HG03575 (cell line): ENCODE measurements around the gene SERPINA3.

Source experiments
- ATAC-seq: cut with Tn5 transposase; IDR thresholded peaks from one replicate; pipeline ENCODE4 v1.9.1; 2021; ENCODE audit not compliant: unreplicated experiment, insufficient number of reproducible peaks, low FRiP score; ENCODE audit errors: extremely low read depth

The SERPINA3 gene

DNA sequence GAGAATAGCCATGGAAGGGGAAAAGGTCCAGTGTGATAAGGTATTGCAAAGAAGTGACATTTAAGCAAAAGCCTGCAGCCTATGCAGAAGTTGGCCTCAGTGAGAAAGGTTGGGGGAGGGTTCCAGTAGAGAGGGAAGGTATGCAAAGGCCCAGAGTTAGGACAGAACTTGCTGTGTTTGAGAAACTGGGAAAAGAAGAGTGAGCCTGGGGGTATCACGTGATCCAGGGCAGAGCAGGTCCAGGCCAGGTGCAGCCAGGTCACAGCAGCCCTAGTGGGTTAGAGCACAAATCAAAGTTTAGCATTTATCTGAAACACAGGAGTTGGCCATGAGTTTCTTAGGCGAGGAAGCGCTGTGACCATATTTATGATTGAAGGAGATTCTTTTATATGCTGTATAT lies 29.3 kb upstream of the SERPINA3 start:
- no peak for ATAC-seq

DNA sequence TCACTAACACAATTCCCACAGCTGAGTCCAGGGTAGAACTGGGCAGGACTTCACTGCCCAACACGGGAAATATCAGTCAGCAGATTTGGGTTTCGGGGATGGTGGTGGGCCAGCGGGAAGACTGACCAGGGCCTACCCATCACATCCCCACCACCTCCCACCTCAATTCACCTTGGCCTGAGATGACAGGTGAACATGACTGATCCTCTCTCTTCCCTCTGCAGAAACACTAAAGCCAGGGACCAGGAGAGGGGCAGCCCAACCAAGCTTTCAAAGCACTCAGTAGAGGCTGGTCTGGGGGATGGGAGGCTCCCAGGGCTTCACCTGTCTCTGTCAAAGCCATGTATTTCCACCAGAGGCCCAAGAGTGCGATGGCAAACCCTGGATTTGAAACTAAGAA lies 28.6 kb upstream of the SERPINA3 start:
- no peak for ATAC-seq

DNA sequence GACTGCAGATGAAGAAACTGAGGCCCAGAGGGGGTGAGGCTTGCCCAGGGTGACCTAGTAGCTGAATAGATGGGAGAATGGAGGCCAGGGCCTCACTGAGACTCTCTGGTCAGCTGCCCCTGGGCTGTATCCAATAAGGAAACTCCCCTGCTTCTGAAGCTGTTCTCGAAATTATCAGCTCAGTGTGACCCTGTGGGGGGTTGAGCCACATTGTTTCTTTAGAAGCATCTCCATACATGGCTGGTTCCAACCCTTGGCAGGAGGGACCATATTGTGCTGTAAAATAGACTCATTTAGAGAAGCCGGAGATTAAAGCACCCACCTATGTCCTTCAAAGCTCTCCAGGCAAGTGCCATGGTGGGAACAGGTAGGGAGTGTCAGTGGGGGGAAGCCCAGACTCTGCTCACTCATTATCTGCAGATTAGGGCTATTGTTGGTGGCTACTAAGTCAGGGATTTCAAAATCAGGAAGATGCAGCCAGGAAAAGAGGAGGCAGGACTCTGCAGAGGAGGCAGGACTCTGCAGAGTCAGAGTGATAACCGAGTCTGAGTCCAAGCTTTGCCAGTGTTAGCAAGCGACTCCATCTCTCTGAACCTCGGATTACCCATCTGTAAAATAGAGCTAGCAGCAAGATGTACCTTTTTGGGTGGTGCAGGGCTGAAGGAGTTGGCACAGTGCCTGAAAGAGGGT lies 27.5 kb upstream of the SERPINA3 start:
- ATAC-seq = no peak

DNA sequence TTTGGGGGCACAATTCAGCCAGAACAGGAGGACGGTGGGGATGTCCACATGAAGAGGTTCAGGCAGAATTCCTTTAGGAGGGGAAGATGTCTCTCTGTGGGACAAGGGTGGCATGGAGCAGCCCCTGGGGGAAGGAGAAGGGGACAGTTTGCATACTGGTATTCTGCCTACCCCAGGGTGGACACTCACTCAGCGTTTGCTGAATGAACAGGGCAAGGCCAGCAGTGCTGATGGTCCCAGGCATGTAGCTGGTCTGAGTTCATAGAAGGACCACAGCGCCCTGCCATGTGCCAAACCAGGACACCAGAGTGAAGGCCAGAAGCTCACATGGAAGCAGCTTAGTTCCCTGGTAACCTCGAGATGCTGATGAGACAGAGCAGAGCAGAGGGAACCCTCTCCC lies 25.6 kb upstream of the SERPINA3 start:
- ATAC-seq = no peak

DNA sequence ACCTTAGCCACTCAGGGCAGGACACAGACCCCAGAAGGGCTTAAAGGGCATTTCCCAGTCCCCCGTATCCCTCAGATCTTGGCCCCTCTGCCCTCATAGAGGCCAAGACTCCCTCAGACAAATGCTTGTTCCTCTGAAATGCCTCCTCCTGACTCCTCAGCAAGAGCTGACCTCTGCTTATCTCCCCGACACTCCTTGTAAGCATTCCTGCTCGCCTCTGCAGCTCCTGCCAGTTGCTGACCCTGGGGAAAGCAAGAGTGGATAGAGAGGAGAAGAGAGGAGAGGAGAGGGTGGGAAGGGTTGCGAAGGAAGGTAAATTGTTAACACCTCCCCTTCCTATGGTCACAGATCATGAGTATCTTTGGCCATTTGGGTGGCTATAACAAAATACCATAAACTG lies 23.9 kb upstream of the SERPINA3 start:
- ATAC-seq = no peak

DNA sequence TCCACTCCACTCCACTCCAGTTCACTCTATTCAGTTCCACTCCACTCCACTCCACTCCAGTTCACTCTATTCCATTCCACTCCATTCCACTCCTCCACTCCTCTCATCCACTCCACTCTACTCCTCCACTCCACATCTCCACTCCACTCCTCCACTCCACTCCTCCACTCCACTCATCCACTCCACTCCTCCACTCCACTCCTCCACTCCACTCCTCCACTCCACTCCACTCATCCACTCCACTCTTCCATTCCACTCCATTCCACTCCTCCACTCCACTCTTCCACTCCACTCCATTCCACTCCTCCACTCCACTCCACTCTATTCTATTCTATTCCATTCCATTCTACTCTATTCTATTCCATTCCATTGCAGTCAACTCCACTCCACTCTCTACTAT lies 21.1 kb upstream of the SERPINA3 start:
- no peak for ATAC-seq

DNA sequence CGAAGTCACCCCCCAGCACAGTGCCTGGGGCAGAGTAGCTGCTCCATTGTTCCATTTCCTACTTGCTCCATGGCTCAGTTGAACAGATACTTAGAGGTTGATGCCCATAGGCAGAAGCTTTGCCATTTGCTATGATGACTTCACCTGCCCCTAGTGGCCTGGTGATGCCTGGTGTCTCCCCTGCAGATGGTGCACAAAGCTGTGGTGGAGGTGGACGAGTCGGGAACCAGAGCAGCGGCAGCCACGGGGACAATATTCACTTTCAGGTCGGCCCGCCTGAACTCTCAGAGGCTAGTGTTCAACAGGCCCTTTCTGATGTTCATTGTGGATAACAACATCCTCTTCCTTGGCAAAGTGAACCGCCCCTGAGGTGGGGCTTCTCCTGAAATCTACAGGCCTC lies 20.3 kb upstream of the SERPINA3 start:
- no peak for ATAC-seq

DNA sequence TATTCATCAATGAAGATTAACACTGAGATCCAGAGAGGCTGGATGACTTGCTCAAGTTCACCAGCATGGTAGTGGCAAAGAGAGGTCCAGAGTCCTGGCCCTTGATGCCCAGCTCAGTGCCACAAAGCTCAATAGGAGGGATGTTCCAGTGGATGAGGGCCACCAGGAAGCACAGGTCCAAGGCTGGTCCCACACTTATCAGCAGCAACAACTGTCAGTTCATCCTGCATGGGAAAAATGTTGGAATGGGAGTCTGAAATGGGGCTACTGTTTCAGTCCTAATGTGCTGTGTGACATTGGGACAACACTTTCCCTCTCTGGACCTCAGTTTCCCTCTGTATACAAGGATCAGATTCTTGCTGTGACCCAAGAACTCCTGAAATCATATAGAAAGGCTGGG lies 19.7 kb upstream of the SERPINA3 start:
- ATAC-seq = no peak

DNA sequence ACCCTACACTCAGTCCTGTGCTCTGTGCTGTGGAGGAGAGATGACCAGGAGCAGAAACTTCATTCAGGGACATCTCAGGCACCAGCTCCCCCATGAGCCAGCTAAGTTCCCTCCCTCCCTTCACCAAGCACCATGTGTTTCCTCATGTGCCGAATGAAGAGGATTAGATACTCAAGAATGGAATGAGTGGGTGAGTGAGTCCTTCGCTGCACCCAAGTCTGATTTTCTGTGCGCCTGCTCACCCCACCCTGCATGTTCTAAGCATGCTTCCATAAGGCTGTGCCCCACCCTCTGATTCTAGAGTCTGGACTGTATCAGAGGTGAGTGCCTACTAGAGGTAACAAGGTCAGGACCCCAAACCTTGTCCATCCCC lies 18.8 kb upstream of the SERPINA3 start:
- no peak for ATAC-seq

DNA sequence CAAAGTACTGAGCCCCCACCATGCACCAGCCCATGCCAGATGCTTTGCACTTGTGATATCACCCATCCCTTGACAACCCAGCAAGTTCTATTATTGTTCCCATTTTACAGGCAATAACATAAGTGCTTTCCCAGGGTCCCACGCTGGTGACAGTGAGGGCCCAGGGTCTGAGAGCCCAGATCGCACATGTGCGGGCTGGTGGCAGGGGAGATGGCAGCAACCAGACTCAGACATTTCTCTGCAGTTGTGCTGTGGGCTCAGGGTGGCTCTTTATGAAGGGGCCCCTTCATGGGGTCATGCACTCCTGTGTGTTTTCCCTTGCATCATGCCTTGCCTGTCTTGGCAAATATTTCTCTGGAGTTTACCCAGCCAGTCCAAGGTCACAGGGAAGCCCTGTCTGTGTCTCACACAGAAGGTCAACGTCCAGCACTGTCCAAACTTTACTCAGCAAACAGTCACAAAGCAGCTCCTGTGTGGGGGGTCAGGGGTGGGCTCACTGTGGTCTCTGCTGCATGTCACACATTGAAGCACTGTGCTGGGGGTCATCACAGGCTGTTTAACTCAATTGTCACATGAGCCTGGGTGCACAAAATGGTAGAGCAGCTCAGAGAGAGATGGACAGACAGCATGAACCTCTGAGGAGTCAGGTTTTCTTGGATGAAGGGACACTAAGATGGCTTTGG lies 18.3 kb upstream of the SERPINA3 start:
- no peak for ATAC-seq

DNA sequence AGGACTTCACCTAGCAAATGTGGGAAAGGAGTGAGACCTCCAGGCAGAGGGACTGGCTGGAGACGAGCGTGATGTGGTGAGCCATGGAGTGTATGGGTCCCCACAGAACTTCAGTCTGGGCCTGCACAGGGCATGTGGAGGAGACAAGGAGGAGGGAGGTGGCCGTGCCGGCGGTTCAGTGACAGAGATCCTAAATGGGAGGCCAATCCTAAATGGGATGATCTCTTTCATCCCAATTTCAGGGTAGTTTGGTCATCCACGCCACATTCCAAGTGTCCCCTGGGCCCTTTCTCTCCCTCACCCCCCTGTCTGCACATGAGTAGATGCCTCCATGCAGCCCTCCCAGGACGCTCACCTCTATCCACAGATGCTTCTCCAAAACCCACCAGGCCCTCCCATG lies 17.8 kb upstream of the SERPINA3 start:
- ATAC-seq = no peak

DNA sequence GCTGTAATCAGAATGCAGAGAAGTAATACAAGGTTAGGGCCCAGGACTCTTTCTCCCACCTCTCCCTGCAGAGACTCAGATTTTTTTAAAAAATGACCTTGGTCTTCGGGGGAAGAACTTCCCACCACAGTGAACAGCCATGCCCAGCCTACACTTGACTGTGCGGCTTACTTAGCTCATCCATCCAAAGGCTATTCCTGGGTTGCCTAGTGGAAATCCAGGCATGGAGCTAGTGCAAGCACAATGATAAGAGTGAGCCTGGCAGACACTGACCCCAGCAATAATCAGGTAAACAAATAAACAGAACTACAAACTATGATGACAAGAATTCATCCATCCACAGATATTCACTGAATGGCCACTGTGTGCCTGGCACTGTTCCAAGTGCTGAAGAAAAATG lies 16.3 kb upstream of the SERPINA3 start:
- no peak for ATAC-seq

DNA sequence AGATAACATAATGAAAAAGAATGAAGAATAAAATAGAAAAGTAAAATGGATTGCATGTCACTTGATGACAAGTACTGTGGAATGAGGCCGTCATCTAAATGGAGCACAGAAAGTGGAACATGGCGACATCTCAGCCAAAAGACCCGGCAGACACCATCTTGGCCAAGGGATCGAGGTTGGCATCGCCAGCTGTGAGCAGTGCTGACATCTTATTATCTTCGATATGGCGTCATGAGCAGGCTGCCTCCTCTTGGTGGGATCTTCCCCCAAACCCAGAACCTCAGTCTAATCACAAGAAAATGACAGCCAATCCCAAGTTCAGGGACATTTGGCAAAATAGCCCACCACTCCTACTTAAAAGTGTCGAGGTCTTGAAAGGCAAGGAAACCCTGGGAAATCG lies 15.8 kb upstream of the SERPINA3 start:
- ATAC-seq = no peak

DNA sequence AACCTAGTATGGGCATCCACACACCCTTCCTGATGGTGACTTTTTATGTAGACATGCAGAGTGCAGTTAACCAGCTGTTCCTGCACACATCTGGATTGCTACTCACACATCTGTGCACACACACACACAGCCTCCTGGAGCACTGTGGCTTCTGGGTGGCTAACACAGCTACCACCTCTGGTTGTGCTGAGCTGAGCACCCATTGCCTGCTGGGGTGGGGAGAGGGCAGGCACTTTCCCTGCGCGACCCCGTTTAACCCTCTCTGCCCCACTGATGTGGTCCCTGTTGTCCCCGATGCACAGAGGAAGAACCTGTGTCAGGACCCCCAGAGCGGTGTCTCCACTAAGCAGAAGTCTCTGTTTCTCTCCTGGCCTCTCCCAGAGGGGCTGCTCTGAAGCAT lies 14.4 kb upstream of the SERPINA3 start:
- ATAC-seq = no peak

DNA sequence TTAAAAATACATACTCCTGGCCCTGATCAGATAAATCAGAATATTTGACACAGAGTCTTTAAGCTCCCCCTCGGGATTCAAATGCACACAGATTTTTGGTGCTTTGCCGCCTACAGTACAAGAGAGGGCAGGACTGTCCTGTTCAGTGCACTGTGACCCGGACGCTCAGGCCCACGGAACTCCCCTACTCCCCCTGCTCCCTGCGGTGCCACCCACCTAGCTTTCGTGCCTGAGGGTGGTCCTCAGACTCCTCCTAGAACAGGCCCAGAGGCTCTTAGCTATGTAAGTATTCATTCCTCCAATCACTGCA lies 13.7 kb upstream of the SERPINA3 start:
- no peak for ATAC-seq

DNA sequence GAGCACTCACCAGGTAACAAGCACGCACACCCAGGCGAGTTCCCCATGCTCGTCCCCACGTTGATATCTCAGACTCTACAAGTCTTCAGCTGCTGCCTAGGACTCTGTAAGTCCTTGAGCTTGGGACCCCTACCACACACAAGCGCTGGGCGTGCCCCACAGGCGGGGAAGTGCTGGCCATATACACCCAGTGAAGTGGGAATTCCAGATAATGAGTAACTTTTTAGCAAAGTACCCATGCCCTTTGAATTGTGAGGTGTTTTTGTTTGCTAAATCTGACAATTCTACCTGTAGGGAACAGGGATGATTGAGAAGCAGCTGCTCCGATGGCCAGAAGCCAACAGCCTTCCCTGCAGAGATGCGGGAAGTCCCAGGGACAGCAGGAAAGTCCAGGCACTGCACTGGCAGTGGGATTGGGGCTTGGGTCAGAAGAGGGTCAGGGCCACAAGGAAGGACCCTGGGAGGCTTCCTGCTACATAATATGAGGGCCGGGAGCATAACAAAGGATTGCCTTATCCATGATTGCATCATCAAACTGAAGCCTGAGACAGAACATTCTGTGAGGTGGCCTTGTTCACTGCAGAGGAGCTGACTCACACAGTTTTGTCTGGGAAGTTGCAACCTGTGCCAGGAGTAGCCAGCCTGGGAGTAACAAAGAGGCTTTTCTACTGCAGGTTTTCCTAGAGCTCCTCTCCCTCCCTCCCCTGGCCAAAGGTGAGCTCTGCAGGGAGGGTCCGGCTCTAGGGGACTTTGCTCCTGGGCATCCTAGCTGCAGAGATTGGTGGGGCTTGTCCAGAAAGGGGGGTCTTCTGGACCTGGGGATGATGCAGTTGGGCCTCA lies 13.2 kb upstream of the SERPINA3 start:
- ATAC-seq = no peak

DNA sequence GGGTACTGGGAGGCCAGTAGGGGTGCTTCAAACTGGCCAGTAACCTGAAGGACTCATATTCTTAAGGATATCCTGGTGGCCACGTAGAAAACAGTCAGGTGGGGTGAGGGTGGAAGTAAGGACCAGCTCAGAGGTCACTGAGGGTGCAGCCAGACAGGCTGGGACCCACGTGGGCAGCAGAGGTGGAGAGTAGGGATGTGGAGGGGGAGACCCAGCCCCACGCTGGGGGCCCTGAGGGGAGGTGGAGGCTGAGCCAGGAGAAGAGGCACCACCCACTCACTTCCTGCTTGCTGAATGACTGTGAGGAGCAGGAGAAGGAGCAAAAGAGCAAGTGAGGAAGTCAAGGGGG lies 12.6 kb upstream of the SERPINA3 start:
- no peak for ATAC-seq

DNA sequence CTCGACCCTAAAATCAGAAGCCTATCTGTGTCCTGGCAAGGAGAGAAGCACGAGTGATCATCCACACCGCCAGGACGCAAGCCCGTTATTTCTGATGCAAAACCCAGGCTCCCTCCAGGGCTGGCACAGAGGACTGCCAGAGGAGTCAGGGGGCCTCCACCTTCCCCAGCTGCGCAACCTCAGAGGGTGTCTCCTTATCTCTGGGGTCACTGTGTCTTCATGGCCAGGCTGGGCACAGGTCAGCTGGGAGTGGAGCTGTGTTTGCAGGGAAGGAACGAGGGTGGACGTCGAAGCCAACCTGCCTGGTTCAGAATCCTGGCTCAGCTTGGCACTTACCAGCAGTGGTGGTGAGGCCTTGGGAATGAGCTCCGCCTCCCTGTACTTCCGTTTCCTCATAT lies 12.0 kb upstream of the SERPINA3 start:
- ATAC-seq = no peak

DNA sequence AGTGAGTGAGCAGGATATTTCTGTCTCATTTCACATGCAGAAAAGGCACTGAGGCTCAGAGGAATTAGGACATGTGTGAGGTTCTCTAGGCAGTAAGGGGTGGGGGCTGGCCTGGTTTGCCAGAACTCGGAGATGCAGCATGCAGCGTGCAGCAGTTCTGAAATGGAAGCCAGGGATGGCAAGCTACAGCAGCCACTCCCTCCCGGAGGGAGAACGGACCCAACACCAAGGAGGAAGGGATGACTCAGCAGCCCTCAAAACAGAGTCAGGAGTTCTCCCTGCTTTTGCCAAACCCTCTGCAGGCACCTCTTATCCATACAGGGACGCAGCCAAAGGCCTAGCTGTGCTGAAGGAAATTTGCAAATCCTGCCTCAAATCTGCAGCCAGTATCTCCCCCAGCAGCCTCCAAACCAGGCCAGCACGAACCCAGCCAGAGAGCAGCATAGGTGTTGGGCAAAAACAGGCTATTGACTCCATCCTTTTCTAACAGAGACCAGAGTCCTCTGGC lies 10.3 kb upstream of the SERPINA3 start:
- ATAC-seq = no peak

DNA sequence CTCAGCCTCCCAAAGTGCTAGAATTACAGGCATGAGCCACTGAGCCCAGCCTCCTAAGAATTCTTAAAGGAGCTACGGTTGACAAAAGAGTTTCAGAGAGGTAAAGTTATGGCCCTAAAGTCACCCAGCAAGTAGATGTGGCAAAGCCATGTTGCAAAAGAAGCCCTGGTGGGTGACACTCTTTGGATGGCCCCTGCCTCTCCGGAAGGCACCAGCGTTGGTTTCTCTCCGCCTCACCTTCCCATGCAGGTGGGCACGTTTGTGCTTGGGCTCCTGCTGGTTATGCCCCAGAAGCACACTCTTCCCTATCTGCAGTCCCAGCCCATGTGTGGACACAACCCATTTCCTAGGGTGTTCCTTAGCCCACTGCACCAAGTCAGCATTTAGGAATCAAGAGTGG lies 9.5 kb upstream of the SERPINA3 start:
- ATAC-seq = no peak
